ENCODE data around the gene FLT4. TPM values are rescaled to one million over a fixed set of nuclear protein-coding genes. Genes with fewer than 3 reads are reported as not detected.

The FLT4 gene
- total and polyA plus RNA-seq, 2 donors (not counting 1 experiment from before 2014, with no cell fraction given), result 0.01 TPM; not detected in 1

DNA sequence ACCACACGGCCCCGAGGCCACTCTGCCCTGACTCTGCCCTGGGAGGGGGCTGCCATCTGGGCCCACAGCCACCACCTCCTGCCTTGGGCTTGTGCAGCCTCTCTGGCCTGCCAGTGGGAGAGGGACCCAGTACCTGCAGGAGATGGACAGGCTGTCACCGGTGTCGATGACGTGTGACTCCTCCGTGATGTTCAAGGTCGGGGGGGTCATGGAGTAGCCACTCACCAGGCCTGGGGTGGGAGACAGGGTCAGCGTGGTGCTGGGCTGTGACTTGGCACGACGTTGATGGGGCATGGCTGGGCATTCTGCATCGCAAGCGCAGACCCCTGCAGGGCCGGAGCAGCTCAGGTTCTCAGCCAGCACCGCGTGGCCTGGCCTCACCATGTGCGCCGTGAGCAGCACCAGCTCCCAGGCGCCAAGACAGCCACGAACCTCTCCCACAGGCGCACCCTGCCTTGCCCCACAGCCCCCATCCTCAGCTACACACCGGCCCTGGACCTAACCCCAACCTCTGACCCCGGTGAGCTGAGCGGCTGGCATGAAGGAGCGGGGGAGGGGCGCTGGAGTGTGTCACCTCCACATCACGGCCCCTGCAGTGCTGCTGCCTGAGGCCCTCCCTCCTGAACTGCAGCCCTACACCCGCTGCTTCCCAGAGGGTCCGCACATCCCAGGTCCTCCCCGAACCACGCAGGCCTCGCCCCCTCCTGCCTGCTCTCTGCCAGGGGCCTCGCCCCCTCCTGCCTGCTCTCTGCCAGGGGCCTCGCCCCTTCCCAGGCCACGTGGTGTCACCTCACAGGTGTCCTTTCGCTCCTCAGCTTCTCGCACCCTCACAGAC, 17.6 kb downstream of the FLT4 start:
- no peak overlapping the region for H2AFZ ChIP-seq (ENCODE audit: insufficient read depth, low read depth, low read length, poor library complexity, severe bottlenecking)
- POLR2A ChIA-PET, result no interaction called here
- no peak for TF ChIP-seq EZH2 (IDR thresholded peaks at IDR 0.05; ENCODE audit: borderline replicate concordance, insufficient read depth, low read depth, low read length, poor library complexity, severe bottlenecking)
- TF ChIP-seq CTCF (IDR thresholded peaks at IDR 0.05), result no peak
- no peak overlapping the region for H3K4me2 ChIP-seq (replicated peaks; ENCODE audit: low read depth, low read length, poor library complexity, severe bottlenecking)
- peaks cover 3% of the 10 kb centered on the region for H3K4me1 Mint-ChIP-seq
- no peak overlapping the region for H3K27ac ChIP-seq (ENCODE audit: low read length in 2 of 2)
- H3K79me2 ChIP-seq (ENCODE audit: control insufficient read depth, insufficient read depth, low read length), result no peaks in the 10 kb centered on the region
- no peak overlapping the region for H3K9ac ChIP-seq (ENCODE audit: low read length)
- ATAC-seq (ENCODE audit: low read depth) (no peak), DNase-seq (no peak)
- H3K36me3 ChIP-seq (replicated peaks in 1 of 2; ENCODE audit: control extremely low read depth in 1 of 2, control insufficient read depth in 1 of 2, extremely low read depth in 1 of 2, insufficient read depth in 2 of 2, low read length in 1 of 2), result no peaks in the 10 kb centered on the region
- H3K4me3 Mint-ChIP-seq, result no peak overlapping the region
- 92% methylated on average over 36 of the region's 36 CpGs for WGBS (ENCODE audit: insufficient coverage)
- no peaks in the 10 kb centered on the region for H4K20me1 ChIP-seq (ENCODE audit: control insufficient read depth, insufficient read depth, low read length, poor library complexity, severe bottlenecking)
- CTCF ChIA-PET, result no interaction called here
- no peak overlapping the region for H3K27ac Mint-ChIP-seq
- H3K9me3 ChIP-seq (ENCODE audit: control extremely low read depth in 1 of 3, control insufficient read depth in 2 of 3, insufficient read depth in 1 of 3, low read length in 2 of 3), result no peaks in the 10 kb centered on the region
- intact Hi-C loops (cut with micrococcal nuclease), result no loop called here
- H3K27me3 Mint-ChIP-seq, result no peaks in the 10 kb centered on the region
- no peaks in the 10 kb centered on the region for H3K27me3 ChIP-seq (replicated peaks in 1 of 4; ENCODE audit: control extremely low read depth in 1 of 4, control insufficient read depth in 3 of 4, insufficient read depth in 4 of 4, low read length in 3 of 4)
- H3K9me3 Mint-ChIP-seq (ENCODE audit: insufficient read depth), result peaks cover 3% of the 10 kb centered on the region
- H3K4me1 ChIP-seq (ENCODE audit: control insufficient read depth in 2 of 2, insufficient read depth in 2 of 2, low read length in 2 of 2), result no peaks in the 10 kb centered on the region
- no peak overlapping the region for H3K4me3 ChIP-seq (ENCODE audit: control extremely low read depth in 1 of 5, extremely low read depth in 1 of 5, insufficient read depth in 1 of 5, low read depth in 2 of 5, low read length in 4 of 5)

DNA sequence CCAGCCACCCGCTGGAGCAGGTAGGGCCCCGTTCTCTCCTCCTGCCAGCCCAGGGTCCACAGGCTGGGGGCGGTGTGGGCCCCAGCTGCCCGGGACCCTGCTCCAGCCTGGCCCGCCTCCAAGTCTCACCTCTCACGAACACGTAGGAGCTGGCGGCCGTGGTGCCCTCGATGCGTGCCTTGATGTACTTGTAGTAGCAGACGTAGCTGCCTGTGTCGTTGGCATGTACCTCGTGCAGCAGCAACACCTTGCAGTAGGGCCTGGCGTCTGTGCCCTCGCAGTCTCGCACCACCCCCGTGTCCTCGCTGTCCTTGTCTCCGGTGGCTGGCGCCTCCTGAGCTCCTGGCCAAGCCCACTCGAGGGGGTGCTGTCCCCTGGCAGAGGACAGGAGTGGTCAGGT, 19.0 kb downstream of the FLT4 start:
- intact Hi-C loops (cut with micrococcal nuclease), result no loop called here
- no peak overlapping the region for H3K4me3 ChIP-seq (ENCODE audit: control extremely low read depth in 1 of 5, extremely low read depth in 1 of 5, insufficient read depth in 1 of 5, low read depth in 2 of 5, low read length in 4 of 5)
- H3K4me2 ChIP-seq (replicated peaks; ENCODE audit: low read depth, low read length, poor library complexity, severe bottlenecking), result no peak overlapping the region
- no peak overlapping the region for H3K4me3 Mint-ChIP-seq
- ChIA-PET POLR2A (no interaction called here), CTCF (interaction anchor here (0.5 kb wide), 1 partner anchor 21 kb away, joined by 3 read pairs; no protein-coding TSS in a partner anchor)
- no peaks in the 10 kb centered on the region for H3K9me3 ChIP-seq (ENCODE audit: control extremely low read depth in 1 of 3, control insufficient read depth in 2 of 3, insufficient read depth in 1 of 3, low read length in 2 of 3)
- H4K20me1 ChIP-seq (ENCODE audit: control insufficient read depth, insufficient read depth, low read length, poor library complexity, severe bottlenecking), result no peaks in the 10 kb centered on the region
- H2AFZ ChIP-seq (ENCODE audit: insufficient read depth, low read depth, low read length, poor library complexity, severe bottlenecking), result no peak overlapping the region
- peaks cover 3% of the 10 kb centered on the region for H3K9me3 Mint-ChIP-seq (ENCODE audit: insufficient read depth)
- H3K27ac ChIP-seq (ENCODE audit: low read length in 2 of 2), result no peak overlapping the region
- no peaks in the 10 kb centered on the region for H3K4me1 ChIP-seq (ENCODE audit: control insufficient read depth in 2 of 2, insufficient read depth in 2 of 2, low read length in 2 of 2)
- H3K36me3 ChIP-seq (replicated peaks in 1 of 2; ENCODE audit: control extremely low read depth in 1 of 2, control insufficient read depth in 1 of 2, extremely low read depth in 1 of 2, insufficient read depth in 2 of 2, low read length in 1 of 2), result no peaks in the 10 kb centered on the region
- 96% methylated on average over 22 of the region's 22 CpGs for WGBS (ENCODE audit: insufficient coverage)
- peaks cover 3% of the 10 kb centered on the region for H3K4me1 Mint-ChIP-seq
- H3K27ac Mint-ChIP-seq, result no peak overlapping the region
- no peak for TF ChIP-seq CTCF (IDR thresholded peaks at IDR 0.05)
- no peak for TF ChIP-seq EZH2 (IDR thresholded peaks at IDR 0.05; ENCODE audit: borderline replicate concordance, insufficient read depth, low read depth, low read length, poor library complexity, severe bottlenecking)
- H3K79me2 ChIP-seq (ENCODE audit: control insufficient read depth, insufficient read depth, low read length), result no peaks in the 10 kb centered on the region
- no peaks in the 10 kb centered on the region for H3K27me3 Mint-ChIP-seq
- no peak for DNase-seq
- ATAC-seq (ENCODE audit: low read depth), result no peak
- H3K9ac ChIP-seq (ENCODE audit: low read length), result no peak overlapping the region
- H3K27me3 ChIP-seq (replicated peaks in 1 of 4; ENCODE audit: control extremely low read depth in 1 of 4, control insufficient read depth in 3 of 4, insufficient read depth in 4 of 4, low read length in 3 of 4), result no peaks in the 10 kb centered on the region
